Loucy (cell line): ENCODE results near the gene APLN.

ENCODE experiments used
- H2AFZ ChIP-seq: fragments of 200-600 bp; sonication (generic); 2 replicates; pipeline ENCODE4 v1.6.0; 2016; ENCODE audit warnings: antibody characterized with exemption, mild to moderate bottlenecking, low read length, moderate library complexity
- H3F3A ChIP-seq: fragments of 200-600 bp; 2 replicates; pipeline ENCODE4 v1.6.0; 2016; ENCODE audit warnings: antibody characterized with exemption, low read depth, mild to moderate bottlenecking
- H3K27me3 ChIP-seq: fragments of 200-600 bp; sonication (generic); 2 replicates; pipeline ENCODE4 v1.6.1; 2014; ENCODE audit warnings: low read length, mild to moderate bottlenecking; ENCODE audit not compliant: insufficient read depth, poor library complexity, severe bottlenecking
- H3K36me3 ChIP-seq: fragments of 200-600 bp; sonication (generic); 2 replicates; pipeline ENCODE4 v1.6.1; 2016; ENCODE audit warnings: low read length; ENCODE audit not compliant: insufficient read depth
- H3K4me1 ChIP-seq: fragments of 200-600 bp; sonication (generic); 2 replicates; pipeline ENCODE4 v1.5.1; 2014; ENCODE audit warnings: low read length, mild to moderate bottlenecking; ENCODE audit not compliant: insufficient read depth, poor library complexity, severe bottlenecking
- H3K4me2 ChIP-seq: fragments of 200-600 bp; sonication (generic); 2 replicates; pipeline ENCODE4 v1.6.0; 2014; ENCODE audit warnings: antibody characterized with exemption, low read length, low read depth, mild to moderate bottlenecking; ENCODE audit not compliant: poor library complexity, severe bottlenecking
- H3K4me3 ChIP-seq: fragments of 200-600 bp; sonication (generic); 2 replicates; pipeline ENCODE4 v1.5.1; 2014; ENCODE audit warnings: low read length, mild to moderate bottlenecking, mixed read lengths; ENCODE audit not compliant: poor library complexity, severe bottlenecking
- H3K79me2 ChIP-seq: fragments of 200-600 bp; sonication (generic); 2 replicates; pipeline ENCODE4 v1.6.1; 2014; ENCODE audit warnings: low read length; ENCODE audit not compliant: insufficient read depth
- H3K9ac ChIP-seq: fragments of 200-600 bp; sonication (generic); 2 replicates; pipeline ENCODE4 v1.6.0; 2014; ENCODE audit warnings: mild to moderate bottlenecking, low read depth, low read length, moderate library complexity; ENCODE audit not compliant: poor library complexity, severe bottlenecking
- H3K9me2 ChIP-seq: fragments of 200-600 bp; sonication (generic); replicated peaks from 2 replicates; pipeline ENCODE4 v1.6.1; 2016; ENCODE audit warnings: low read depth, low read length, mixed read lengths
- H3K9me3 ChIP-seq: fragments of 200-600 bp; sonication (generic); 2 replicates; pipeline ENCODE4 v1.6.1; 2014; ENCODE audit warnings: mild to moderate bottlenecking, antibody characterized with exemption, low read length, low read depth; ENCODE audit not compliant: insufficient read depth
- H4K20me1 ChIP-seq: fragments of 200-600 bp; sonication (generic); 2 replicates; pipeline ENCODE4 v1.6.0; 2014; ENCODE audit warnings: antibody characterized with exemption, low read length, mild to moderate bottlenecking; ENCODE audit not compliant: insufficient read depth, poor library complexity, severe bottlenecking
- CTCF ChIP-seq: fragments of 200-600 bp; sonication (generic); conservative IDR thresholded peaks from 2 replicates; pipeline ENCODE4 v1.5.1; 2014; ENCODE audit warnings: mild to moderate bottlenecking, antibody characterized with exemption, low read length
- EZH2phosphoT487 ChIP-seq: fragments of 200-600 bp; IDR thresholded peaks from 2 replicates; pipeline ENCODE4 v1.6.1; 2018; ENCODE audit warnings: antibody characterized with exemption, mild to moderate bottlenecking, moderate library complexity, borderline replicate concordance

APLN gene

GRCh38 chrX:129655547-129656249, 942 bp upstream of the APLN start:
- Histone ChIP-seq H3K9me3 (no peaks in the 10 kb centered on the region), H3K4me1 (peaks cover 4% of the 10 kb centered on the region), H3K9me2 (no peaks in the 10 kb centered on the region), H2AFZ (no peak overlapping the region), H3K27me3 (no peaks in the 10 kb centered on the region), H3F3A (no peaks in the 10 kb centered on the region), H4K20me1 (no peaks in the 10 kb centered on the region), H3K4me2 (no peak overlapping the region), H3K36me3 (no peaks in the 10 kb centered on the region), H3K4me3 (peak overlapping the region; percentile 68), H3K9ac (no peak overlapping the region), H3K79me2 (no peaks in the 10 kb centered on the region)
- peak; percentile 34 for TF ChIP-seq CTCF
- TF ChIP-seq EZH2phosphoT487 = no peak

- Histone ChIP-seq H3K4me2 (peak overlapping the region; percentile 76), H4K20me1 (no peaks in the 10 kb centered on the region), H3K36me3 (no peaks in the 10 kb centered on the region), H3F3A (no peaks in the 10 kb centered on the region), H3K9me3 (no peaks in the 10 kb centered on the region), H3K9me2 (no peaks in the 10 kb centered on the region), H2AFZ (no peak overlapping the region; the same call in 1 of the 2 replicates), H3K9ac (no peak overlapping the region), H3K4me3 (peak overlapping the region; percentile 68), H3K79me2 (no peaks in the 10 kb centered on the region), H3K27me3 (no peaks in the 10 kb centered on the region), H3K4me1 (peaks cover 4% of the 10 kb centered on the region)
- TF ChIP-seq CTCF = no peak
- TF ChIP-seq EZH2phosphoT487 = no peak
Measured at GRCh38 chrX:129653971-129654651, 645 bp downstream of the APLN start.

GRCh38 chrX:129653181-129653970, 1.4 kb downstream of the APLN start:
- Histone ChIP-seq H3K4me1 (peaks cover 4% of the 10 kb centered on the region), H4K20me1 (no peaks in the 10 kb centered on the region), H3K27me3 (no peaks in the 10 kb centered on the region), H3K9me2 (no peaks in the 10 kb centered on the region), H3K4me3 (no peak overlapping the region), H3K79me2 (no peaks in the 10 kb centered on the region), H3K4me2 (no peak overlapping the region), H3K36me3 (no peaks in the 10 kb centered on the region), H3F3A (no peaks in the 10 kb centered on the region), H3K9ac (no peak overlapping the region), H3K9me3 (no peaks in the 10 kb centered on the region), H2AFZ (no peak overlapping the region)
- TF ChIP-seq CTCF = no peak
- no peak for TF ChIP-seq EZH2phosphoT487
